Measurements from ENCODE around the gene ARHGEF17.

The ARHGEF17 gene

DNA sequence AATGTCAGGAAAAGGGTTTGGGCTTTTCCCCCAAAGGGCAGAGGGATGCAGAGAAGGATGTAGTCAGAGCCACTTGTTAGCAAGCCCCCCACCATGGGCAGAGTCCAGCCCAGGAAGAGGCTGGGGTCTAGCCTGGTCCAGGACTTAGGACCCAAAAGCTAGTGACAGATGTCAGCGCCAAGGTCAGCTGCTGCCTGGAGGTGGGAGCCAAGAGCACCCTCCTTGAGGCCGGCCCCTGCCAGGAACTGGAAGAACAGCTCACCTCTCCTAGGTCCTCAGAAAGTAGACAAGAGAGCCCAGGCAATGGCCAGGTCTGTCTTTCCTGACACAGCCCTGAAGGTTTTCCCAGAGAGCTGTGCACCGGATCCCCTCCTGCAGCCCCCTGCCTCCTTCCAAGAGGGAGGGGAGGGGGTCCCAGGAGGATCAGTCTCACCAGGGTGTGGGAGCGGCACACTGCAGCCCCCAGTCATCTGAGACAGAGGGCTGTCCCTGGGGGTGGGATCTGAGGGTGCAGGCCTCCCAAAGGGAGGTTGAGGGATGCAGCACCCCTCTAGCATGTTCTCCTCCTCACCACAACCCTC lies 14.6 kb upstream of the ARHGEF17 start:
- Histone ChIP-seq H3K27ac (no peak overlapping the region), H3K4me3 (no peak overlapping the region)
- no peak for DNase-seq (ENCODE audit: low spot score)
- TF ChIP-seq, protein P1, sequence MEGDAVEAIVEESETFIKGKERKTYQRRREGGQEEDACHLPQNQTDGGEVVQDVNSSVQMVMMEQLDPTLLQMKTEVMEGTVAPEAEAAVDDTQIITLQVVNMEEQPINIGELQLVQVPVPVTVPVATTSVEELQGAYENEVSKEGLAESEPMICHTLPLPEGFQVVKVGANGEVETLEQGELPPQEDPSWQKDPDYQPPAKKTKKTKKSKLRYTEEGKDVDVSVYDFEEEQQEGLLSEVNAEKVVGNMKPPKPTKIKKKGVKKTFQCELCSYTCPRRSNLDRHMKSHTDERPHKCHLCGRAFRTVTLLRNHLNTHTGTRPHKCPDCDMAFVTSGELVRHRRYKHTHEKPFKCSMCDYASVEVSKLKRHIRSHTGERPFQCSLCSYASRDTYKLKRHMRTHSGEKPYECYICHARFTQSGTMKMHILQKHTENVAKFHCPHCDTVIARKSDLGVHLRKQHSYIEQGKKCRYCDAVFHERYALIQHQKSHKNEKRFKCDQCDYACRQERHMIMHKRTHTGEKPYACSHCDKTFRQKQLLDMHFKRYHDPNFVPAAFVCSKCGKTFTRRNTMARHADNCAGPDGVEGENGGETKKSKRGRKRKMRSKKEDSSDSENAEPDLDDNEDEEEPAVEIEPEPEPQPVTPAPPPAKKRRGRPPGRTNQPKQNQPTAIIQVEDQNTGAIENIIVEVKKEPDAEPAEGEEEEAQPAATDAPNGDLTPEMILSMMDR (IDR thresholded peaks at IDR 0.05): no peak

DNA sequence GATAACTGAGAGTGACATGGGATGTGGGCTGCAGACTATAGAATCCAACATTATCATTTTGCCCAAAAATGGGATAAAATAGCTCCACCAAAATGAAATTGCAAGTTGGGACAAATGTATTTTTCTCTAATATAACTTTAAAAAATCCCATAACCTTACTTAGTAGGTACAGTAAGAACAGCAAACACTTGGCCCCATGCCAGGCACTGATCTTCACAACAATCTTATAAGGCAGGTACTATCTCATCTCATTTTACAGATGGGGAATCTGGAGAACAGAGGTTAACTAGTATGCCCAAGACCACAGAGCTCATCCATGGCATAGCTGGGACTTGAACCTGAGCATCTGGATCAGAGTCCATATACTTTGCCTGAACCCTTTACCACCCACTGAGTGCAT lies 13.5 kb upstream of the ARHGEF17 start:
- TF ChIP-seq, protein P1 (IDR thresholded peaks at IDR 0.05): no peak
- no peak overlapping the region for H3K27ac ChIP-seq
- DNase-seq (ENCODE audit: low spot score): no peak
- no peak overlapping the region for H3K4me3 ChIP-seq

DNA sequence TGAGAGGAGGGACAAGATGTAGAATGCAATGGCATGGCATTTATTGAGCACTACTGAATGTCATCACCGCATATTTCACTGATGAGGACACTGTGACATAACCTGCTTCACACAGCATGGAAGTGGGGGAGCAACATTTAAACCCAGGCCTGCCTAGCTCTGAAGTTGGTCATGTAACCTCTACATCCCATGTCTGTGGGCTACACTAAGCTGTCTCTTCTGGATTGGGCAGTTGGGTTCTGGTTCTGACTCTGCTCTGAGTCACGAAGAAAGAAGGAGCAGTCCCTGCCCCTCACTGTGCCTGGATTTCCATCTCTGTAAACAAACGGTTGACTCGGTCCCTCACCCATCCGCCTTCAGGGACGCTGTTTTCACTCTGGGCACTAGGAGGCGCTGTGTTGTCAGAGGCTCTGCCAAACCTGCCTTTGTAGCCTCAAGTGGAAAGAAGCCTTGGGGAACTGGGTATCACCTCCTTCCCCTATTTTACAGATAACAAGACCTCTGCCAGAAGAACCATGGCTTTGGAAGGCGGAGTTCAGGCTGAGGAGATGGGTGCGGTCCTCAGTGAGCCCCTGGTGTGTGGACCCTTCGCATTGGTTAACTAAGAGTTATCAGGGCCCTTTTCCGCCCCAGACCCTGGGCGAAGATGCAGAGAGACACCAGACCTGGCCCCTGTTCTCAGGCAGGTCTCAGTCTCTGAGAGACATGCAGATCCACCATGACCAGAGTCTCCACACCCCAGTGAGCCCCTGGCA lies 12.7 kb upstream of the ARHGEF17 start:
- Histone ChIP-seq H3K27ac (peak overlapping the region in 1 of 2 donors; percentile 30), H3K4me3 (no peak overlapping the region)
- DNase-seq (ENCODE audit: low spot score): no peak
- TF ChIP-seq, protein P1 (IDR thresholded peaks at IDR 0.05): peak; percentile 77

DNA sequence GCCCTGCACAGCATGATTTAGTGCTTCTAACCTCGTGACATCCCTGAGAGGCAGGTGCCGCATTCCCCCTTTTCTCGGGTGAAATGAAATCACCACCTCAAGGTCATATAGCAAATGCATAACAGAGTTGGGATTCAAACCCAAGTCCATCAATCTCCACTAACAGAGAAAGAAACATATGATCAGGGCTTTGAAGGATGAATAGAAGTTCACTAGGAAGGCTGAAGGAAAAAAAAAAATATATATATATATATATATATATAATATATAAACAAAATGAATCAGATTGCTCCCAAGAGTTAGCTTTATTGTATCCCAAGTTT lies 12.1 kb upstream of the ARHGEF17 start:
- TF ChIP-seq, protein P1 (IDR thresholded peaks at IDR 0.05): no peak
- DNase-seq (ENCODE audit: low spot score): no peak

DNA sequence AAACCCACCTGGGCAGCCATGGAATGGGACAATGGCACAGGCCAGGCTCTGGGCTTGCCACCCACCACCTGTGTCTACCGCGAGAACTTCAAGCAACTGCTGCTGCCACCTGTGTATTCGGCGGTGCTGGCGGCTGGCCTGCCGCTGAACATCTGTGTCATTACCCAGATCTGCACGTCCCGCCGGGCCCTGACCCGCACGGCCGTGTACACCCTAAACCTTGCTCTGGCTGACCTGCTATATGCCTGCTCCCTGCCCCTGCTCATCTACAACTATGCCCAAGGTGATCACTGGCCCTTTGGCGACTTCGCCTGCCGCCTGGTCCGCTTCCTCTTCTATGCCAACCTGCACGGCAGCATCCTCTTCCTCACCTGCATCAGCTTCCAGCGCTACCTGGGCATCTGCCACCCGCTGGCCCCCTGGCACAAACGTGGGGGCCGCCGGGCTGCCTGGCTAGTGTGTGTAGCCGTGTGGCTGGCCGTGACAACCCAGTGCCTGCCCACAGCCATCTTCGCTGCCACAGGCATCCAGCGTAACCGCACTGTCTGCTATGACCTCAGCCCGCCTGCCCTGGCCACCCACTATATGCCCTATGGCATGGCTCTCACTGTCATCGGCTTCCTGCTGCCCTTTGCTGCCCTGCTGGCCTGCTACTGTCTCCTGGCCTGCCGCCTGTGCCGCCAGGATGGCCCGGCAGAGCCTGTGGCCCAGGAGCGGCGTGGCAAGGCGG lies 11.4 kb upstream of the ARHGEF17 start:
- no peak overlapping the region for H3K4me3 ChIP-seq
- TF ChIP-seq, protein P1 (IDR thresholded peaks at IDR 0.05): no peak
- H3K27ac ChIP-seq: no peak overlapping the region
- DNase-seq (ENCODE audit: low spot score): no peak

More for the DNA sequence above, 12.1 kb upstream of the ARHGEF17 start:
- H3K27ac ChIP-seq: no peak overlapping the region
- H3K4me3 ChIP-seq: no peak overlapping the region

DNA sequence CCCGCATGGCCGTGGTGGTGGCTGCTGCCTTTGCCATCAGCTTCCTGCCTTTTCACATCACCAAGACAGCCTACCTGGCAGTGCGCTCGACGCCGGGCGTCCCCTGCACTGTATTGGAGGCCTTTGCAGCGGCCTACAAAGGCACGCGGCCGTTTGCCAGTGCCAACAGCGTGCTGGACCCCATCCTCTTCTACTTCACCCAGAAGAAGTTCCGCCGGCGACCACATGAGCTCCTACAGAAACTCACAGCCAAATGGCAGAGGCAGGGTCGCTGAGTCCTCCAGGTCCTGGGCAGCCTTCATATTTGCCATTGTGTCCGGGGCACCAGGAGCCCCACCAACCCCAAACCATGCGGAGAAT lies 10.9 kb upstream of the ARHGEF17 start:
- DNase-seq (ENCODE audit: low spot score): no peak
- H3K27ac ChIP-seq: no peak overlapping the region
- H3K4me3 ChIP-seq: no peak overlapping the region
- TF ChIP-seq, protein P1 (IDR thresholded peaks at IDR 0.05): no peak

All from coronary artery (tissue), 2 donors.